H1 (cell line): Measurements from ENCODE around the gene SSH2. TPM values are rescaled to one million over a fixed set of nuclear protein-coding genes. Genes with fewer than 3 reads are reported as not detected.

ENCODE experiments used
- BCL11A ChIP-seq, 2 experiments: IDR thresholded peaks; one replicate each; pipeline ENCODE4 v1.6.1; 2011; ENCODE audit warnings: low read depth in 2 of 2, low read length in 2 of 2, mild to moderate bottlenecking in 2 of 2
- CBX8 ChIP-seq: fragments of 300-800, 300-1000 bp; sonication (generic); IDR thresholded peaks from 2 replicates; pipeline ENCODE4 v1.7.1; 2016; ENCODE audit warnings: low read depth, low read length, borderline replicate concordance
- CTCF ChIP-seq, 3 experiments: IDR thresholded peaks; 1 replicate in 2 of 3; 2 replicates in 1 of 3; pipeline versions ENCODE4 v1.5.1 to v1.6.1; 2011; ENCODE audit warnings: low read length in 3 of 3, mild to moderate bottlenecking in 3 of 3, inconsistent platforms in 2 of 3, low read depth in 1 of 3, moderate library complexity in 1 of 3; ENCODE audit not compliant: insufficient read depth in 1 of 3; ENCODE audit errors: control extremely low read depth in 1 of 3
- POU5F1 ChIP-seq: IDR thresholded peaks from 2 replicates; pipeline ENCODE4 v1.6.1; 2011; ENCODE audit warnings: low read depth, mild to moderate bottlenecking, low read length, moderate library complexity
- SIN3A ChIP-seq, 2 experiments: IDR thresholded peaks in 1 of 2; conservative IDR thresholded peaks in 1 of 2; 2 replicates each; pipeline ENCODE4 v1.6.1; 2011 to 2012; ENCODE audit warnings: low read length in 2 of 2, improper control_type of control experiment in 1 of 2, low read depth in 1 of 2, mild to moderate bottlenecking in 1 of 2
- SP4 ChIP-seq: IDR thresholded peaks from 2 replicates; pipeline ENCODE4 v1.6.1; 2012; ENCODE audit warnings: low read length, inconsistent platforms
- SRF ChIP-seq: IDR thresholded peaks from 2 replicates; pipeline ENCODE4 v1.6.1; 2011; ENCODE audit warnings: mild to moderate bottlenecking, low read depth, low read length, moderate library complexity
- SUZ12 ChIP-seq: fragments of 200-600 bp; sonication (generic); IDR thresholded peaks from 2 replicates; pipeline ENCODE4 v1.6.1; 2012; ENCODE audit warnings: mild to moderate bottlenecking, inconsistent platforms, low read length, moderate library complexity, mixed read lengths
- polyA plus RNA-seq, 7 experiments: library from polyadenylated mRNA; depleted of rRNA in 3 of 7; stranded (reverse) in 5 of 7; unstranded in 2 of 7; fragments of >200 nt in 5 of 7; fragments of 200-250 nt in 2 of 7; gene quantifications; 1 replicate in 5 of 7; 2 replicates in 1 of 7; 4 replicates in 1 of 7; pipeline versions ENCODE4 v1.2.1 to v1.2.3, GENCODE V29; 2011 to 2013; ENCODE audit warnings: missing spikeins in 2 of 7, mixed read lengths in 2 of 7
- total RNA-seq: library from RNA; stranded (reverse); fragmentation: NEBNext Ultra II Directional; extraction: Animal tissue kit (Norgen Biotek cat#: 25700); gene quantifications from 2 replicates; pipeline ENCODE4 v1.2.1, GENCODE V29; 2021
- TF ChIP-seq, protein P1 (sequence below): fragments of 300-600 bp; sonication (generic); IDR thresholded peaks from 2 replicates; pipeline ENCODE4 v1.7.1; 2012; ENCODE audit warnings: low read length, moderate library complexity, mild to moderate bottlenecking, inconsistent platforms; ENCODE audit not compliant: insufficient replicate concordance

SSH2 gene
- total and polyA plus RNA-seq, 2 of the 8 experiments (the other 6 are each of a cell fraction or from before 2014, with no cell fraction given) = 5.2 to 15.9 TPM

DNA sequence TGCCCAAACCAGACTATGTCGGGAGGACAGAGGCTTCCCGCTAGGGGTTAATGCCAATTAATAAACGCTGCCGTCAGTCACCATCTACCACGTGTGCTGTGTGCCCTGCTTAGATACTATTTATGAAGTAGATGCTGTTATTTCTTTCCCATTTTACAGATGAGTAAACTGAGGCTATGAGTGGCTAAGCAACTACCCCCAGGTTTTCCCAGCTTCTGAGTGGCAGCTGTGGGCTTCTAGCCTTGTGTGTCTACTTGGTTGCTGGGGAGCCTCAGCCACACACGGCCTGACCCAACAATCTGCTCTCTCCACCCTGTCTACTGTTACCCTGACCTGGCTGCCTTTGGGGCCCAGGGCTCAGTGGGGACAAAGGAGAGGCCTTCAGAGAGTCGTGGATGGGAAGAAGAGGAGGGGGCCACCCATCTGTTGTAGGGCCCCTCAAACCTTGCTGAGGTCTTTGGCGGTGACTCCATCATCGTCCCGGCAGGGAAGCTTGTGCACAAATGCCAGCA is 347.7 kb downstream of the SSH2 start (continued):
- no peak for TF ChIP-seq CTCF (IDR thresholded peaks at IDR 0.05; ENCODE audit: control extremely low read depth in 1 of 3, insufficient read depth in 1 of 3, low read depth in 1 of 3, low read length in 3 of 3)
- TF ChIP-seq, protein P1, sequence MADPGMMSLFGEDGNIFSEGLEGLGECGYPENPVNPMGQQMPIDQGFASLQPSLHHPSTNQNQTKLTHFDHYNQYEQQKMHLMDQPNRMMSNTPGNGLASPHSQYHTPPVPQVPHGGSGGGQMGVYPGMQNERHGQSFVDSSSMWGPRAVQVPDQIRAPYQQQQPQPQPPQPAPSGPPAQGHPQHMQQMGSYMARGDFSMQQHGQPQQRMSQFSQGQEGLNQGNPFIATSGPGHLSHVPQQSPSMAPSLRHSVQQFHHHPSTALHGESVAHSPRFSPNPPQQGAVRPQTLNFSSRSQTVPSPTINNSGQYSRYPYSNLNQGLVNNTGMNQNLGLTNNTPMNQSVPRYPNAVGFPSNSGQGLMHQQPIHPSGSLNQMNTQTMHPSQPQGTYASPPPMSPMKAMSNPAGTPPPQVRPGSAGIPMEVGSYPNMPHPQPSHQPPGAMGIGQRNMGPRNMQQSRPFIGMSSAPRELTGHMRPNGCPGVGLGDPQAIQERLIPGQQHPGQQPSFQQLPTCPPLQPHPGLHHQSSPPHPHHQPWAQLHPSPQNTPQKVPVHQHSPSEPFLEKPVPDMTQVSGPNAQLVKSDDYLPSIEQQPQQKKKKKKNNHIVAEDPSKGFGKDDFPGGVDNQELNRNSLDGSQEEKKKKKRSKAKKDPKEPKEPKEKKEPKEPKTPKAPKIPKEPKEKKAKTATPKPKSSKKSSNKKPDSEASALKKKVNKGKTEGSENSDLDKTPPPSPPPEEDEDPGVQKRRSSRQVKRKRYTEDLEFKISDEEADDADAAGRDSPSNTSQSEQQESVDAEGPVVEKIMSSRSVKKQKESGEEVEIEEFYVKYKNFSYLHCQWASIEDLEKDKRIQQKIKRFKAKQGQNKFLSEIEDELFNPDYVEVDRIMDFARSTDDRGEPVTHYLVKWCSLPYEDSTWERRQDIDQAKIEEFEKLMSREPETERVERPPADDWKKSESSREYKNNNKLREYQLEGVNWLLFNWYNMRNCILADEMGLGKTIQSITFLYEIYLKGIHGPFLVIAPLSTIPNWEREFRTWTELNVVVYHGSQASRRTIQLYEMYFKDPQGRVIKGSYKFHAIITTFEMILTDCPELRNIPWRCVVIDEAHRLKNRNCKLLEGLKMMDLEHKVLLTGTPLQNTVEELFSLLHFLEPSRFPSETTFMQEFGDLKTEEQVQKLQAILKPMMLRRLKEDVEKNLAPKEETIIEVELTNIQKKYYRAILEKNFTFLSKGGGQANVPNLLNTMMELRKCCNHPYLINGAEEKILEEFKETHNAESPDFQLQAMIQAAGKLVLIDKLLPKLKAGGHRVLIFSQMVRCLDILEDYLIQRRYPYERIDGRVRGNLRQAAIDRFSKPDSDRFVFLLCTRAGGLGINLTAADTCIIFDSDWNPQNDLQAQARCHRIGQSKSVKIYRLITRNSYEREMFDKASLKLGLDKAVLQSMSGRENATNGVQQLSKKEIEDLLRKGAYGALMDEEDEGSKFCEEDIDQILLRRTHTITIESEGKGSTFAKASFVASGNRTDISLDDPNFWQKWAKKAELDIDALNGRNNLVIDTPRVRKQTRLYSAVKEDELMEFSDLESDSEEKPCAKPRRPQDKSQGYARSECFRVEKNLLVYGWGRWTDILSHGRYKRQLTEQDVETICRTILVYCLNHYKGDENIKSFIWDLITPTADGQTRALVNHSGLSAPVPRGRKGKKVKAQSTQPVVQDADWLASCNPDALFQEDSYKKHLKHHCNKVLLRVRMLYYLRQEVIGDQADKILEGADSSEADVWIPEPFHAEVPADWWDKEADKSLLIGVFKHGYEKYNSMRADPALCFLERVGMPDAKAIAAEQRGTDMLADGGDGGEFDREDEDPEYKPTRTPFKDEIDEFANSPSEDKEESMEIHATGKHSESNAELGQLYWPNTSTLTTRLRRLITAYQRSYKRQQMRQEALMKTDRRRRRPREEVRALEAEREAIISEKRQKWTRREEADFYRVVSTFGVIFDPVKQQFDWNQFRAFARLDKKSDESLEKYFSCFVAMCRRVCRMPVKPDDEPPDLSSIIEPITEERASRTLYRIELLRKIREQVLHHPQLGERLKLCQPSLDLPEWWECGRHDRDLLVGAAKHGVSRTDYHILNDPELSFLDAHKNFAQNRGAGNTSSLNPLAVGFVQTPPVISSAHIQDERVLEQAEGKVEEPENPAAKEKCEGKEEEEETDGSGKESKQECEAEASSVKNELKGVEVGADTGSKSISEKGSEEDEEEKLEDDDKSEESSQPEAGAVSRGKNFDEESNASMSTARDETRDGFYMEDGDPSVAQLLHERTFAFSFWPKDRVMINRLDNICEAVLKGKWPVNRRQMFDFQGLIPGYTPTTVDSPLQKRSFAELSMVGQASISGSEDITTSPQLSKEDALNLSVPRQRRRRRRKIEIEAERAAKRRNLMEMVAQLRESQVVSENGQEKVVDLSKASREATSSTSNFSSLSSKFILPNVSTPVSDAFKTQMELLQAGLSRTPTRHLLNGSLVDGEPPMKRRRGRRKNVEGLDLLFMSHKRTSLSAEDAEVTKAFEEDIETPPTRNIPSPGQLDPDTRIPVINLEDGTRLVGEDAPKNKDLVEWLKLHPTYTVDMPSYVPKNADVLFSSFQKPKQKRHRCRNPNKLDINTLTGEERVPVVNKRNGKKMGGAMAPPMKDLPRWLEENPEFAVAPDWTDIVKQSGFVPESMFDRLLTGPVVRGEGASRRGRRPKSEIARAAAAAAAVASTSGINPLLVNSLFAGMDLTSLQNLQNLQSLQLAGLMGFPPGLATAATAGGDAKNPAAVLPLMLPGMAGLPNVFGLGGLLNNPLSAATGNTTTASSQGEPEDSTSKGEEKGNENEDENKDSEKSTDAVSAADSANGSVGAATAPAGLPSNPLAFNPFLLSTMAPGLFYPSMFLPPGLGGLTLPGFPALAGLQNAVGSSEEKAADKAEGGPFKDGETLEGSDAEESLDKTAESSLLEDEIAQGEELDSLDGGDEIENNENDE = no peak
- no peak for TF ChIP-seq SIN3A (conservative IDR thresholded peaks at IDR 0.05 in 1 of 2, IDR thresholded peaks at IDR 0.05 in 1 of 2; ENCODE audit: low read depth in 1 of 2, low read length in 2 of 2)
- no peak for TF ChIP-seq BCL11A (IDR thresholded peaks at IDR 0.05; ENCODE audit: low read depth in 2 of 2, low read length in 2 of 2)
- no peak for TF ChIP-seq SP4
- TF ChIP-seq CBX8 = no peak
- no peak for TF ChIP-seq POU5F1
- no peak for TF ChIP-seq SUZ12
- TF ChIP-seq SRF = no peak
